HFFc6 (cell line): ENCODE measurements around the gene OR4M1. TPM values are rescaled to one million over a fixed set of nuclear protein-coding genes. Genes with fewer than 3 reads are reported as not detected.
"Not testable (repeated sequence)": the region's sequence is repeated elsewhere in the genome, so short reads cannot be mapped to it uniquely, and the experiment has no call there.

ENCODE experiments used
- DNase-seq: peaks from one replicate; pipeline ENCODE4 v3.0.0-alpha.2; 2018
- H3K27ac Mint-ChIP-seq: 2 replicates; pipeline ENCODE4 v1.8.0; 2020; ENCODE audit warnings: mild to moderate bottlenecking, mixed read lengths
- H3K27me3 Mint-ChIP-seq: 2 replicates; pipeline ENCODE4 v1.8.0; 2021; ENCODE audit warnings: mild to moderate bottlenecking, moderate library complexity, mixed read lengths; ENCODE audit not compliant: insufficient read depth
- H3K36me3 Mint-ChIP-seq: 2 replicates; pipeline ENCODE4 v1.8.0; 2021; ENCODE audit warnings: low read depth, mixed read lengths
- H3K4me1 Mint-ChIP-seq: 2 replicates; pipeline ENCODE4 v1.8.0; 2020; ENCODE audit warnings: low read depth, mixed read lengths
- H3K4me3 Mint-ChIP-seq: 2 replicates; pipeline ENCODE4 v1.8.0; 2020; ENCODE audit warnings: mild to moderate bottlenecking, moderate library complexity, mixed read lengths
- H3K9me3 Mint-ChIP-seq: 2 replicates; pipeline ENCODE4 v1.8.0; 2020; ENCODE audit warnings: mild to moderate bottlenecking, mixed read lengths
- total RNA-seq, 6 experiments: library from RNA; stranded (reverse); fragmentation: NEBNext Ultra II Directional; extraction: Animal tissue kit (Norgen Biotek cat#: 25700); gene quantifications; 2 replicates in 1 of 6; 3 replicates in 5 of 6; pipeline ENCODE4 v1.2.3, GENCODE V29; 2021
- TF ChIP-seq, protein P1 (sequence below): fragments of 200-600 bp; sonication (generic); IDR thresholded peaks from 2 replicates; pipeline ENCODE4 v1.5.0; 2021; ENCODE audit warnings: antibody characterized with exemption, mild to moderate bottlenecking

The OR4M1 gene
- total RNA-seq, 6 experiments from 2014 or later: not detected

DNA sequence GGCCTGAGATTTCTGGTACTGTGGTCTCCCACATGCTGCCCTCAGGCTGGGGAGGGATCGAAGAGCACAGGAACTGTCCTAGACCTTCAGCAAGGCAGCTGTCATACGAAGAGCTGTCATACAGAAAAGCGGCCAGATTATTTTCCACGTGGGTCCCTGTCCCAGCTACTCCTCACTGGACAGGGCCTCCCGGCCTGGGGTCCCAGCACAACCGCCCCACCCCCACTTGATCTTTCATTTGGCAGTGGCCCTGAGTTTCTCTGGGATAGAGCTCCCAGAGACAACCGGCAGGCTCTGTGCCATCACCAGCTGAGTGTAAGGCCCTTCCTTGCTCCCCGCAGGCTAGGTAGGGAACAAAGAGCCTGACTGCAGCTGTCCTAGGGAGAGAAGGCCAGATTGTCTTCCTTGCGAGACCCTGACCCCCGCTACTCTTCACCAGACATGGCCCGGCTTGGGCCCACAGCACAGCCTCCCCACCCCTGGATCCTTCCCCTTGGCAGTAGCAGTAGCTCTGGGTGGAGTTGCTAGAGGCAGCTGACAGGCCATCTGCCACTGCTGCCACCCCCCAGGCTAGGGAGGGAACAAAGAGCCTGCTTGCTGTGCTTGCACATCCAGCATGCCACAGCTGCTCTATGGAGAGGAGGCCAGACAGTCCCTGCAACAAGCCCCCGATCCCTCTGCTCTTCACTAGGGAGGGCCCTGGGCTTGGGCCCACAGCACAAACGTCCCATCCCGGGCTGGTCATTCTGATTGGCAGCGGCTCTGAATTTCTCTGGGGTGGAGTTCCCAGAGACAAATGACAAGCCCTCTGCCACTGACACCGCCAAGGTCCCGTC, 27.2 kb downstream of the OR4M1 start:
- H3K27me3 Mint-ChIP-seq: no peaks in the 10 kb centered on the region; the same call in 1 of the 2 replicates
- peaks cover 28% of the 10 kb centered on the region for H3K9me3 Mint-ChIP-seq
- H3K4me3 Mint-ChIP-seq: no peak overlapping the region
- DNase-seq: no peak
- H3K36me3 Mint-ChIP-seq: no peaks in the 10 kb centered on the region; the same call in 1 of the 2 replicates
- no peak overlapping the region for H3K27ac Mint-ChIP-seq
- TF ChIP-seq, protein P1, sequence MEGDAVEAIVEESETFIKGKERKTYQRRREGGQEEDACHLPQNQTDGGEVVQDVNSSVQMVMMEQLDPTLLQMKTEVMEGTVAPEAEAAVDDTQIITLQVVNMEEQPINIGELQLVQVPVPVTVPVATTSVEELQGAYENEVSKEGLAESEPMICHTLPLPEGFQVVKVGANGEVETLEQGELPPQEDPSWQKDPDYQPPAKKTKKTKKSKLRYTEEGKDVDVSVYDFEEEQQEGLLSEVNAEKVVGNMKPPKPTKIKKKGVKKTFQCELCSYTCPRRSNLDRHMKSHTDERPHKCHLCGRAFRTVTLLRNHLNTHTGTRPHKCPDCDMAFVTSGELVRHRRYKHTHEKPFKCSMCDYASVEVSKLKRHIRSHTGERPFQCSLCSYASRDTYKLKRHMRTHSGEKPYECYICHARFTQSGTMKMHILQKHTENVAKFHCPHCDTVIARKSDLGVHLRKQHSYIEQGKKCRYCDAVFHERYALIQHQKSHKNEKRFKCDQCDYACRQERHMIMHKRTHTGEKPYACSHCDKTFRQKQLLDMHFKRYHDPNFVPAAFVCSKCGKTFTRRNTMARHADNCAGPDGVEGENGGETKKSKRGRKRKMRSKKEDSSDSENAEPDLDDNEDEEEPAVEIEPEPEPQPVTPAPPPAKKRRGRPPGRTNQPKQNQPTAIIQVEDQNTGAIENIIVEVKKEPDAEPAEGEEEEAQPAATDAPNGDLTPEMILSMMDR: no peak
- no peaks in the 10 kb centered on the region for H3K4me1 Mint-ChIP-seq

DNA sequence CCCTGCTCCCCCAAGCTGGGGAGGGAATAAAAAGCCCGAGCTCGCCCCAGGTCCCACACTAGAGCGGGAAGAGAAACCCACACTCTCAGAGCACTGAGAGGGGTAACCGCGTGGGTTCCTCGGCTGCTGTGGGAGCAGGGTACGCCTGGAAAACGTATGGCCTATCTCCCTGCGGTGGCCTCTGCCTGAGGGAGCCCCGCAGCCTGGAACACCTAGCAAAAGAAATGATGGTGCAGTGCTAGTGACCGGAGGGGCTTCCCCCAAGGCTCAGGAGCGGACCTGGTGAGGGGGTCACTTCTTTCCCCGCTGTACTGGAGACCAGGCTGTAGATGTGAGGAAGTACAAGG, 27.8 kb downstream of the OR4M1 start:
- Mint-ChIP-seq H3K9me3 (peaks cover 28% of the 10 kb centered on the region), H3K27me3 (no peaks in the 10 kb centered on the region; the same call in 1 of the 2 replicates), H3K4me3 (no peak overlapping the region), H3K27ac (no peak overlapping the region), H3K36me3 (no peaks in the 10 kb centered on the region; the same call in 1 of the 2 replicates), H3K4me1 (no peaks in the 10 kb centered on the region)
- TF ChIP-seq, protein P1: no peak
- DNase-seq: no peak

DNA sequence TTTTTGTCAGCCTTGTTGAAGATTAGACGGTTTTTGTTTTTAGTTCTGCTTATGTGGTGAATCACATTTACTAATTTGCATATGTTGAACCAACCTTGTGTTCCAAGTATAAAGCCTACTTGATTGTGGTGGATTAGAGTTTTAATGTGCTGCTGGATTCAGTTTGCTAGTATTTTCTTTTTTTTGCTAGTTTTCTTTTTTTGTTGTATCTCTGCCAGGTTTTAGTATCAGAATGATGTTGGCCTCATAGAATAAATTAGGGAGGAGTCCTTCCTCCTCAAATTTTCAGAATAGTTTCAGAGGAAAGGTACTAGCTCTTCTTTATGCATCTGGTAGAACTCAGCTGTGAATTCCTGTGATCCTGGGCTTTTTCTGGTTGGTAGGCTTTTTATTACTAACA, 30.2 kb downstream of the OR4M1 start, which contains the start of gene OR4N2:
OR4N2 (plus strand) TSS at position 301 of the 400 bp plus-strand sequence. CDS start 23,679 bp downstream, outside the sequence.
- not testable (repeated sequence) for DNase-seq, H3K36me3 Mint-ChIP-seq, H3K4me3 Mint-ChIP-seq, H3K27ac Mint-ChIP-seq, H3K27me3 Mint-ChIP-seq, H3K4me1 Mint-ChIP-seq
- H3K9me3 Mint-ChIP-seq: peaks cover 28% of the 10 kb centered on the region

- not testable (repeated sequence) for H3K36me3 Mint-ChIP-seq, DNase-seq, H3K27ac Mint-ChIP-seq, H3K4me3 Mint-ChIP-seq, H3K4me1 Mint-ChIP-seq, H3K27me3 Mint-ChIP-seq
- H3K9me3 Mint-ChIP-seq: peaks cover 31% of the 10 kb centered on the region
These were observed 40.0 kb downstream of the OR4M1 start for GRCh38 chr14:19813171-19813920.

- H3K4me1 Mint-ChIP-seq, H3K27ac Mint-ChIP-seq, DNase-seq, H3K4me3 Mint-ChIP-seq, H3K27me3 Mint-ChIP-seq: not testable (repeated sequence)
- Mint-ChIP-seq H3K36me3 (peaks cover 12% of the 10 kb centered on the region), H3K9me3 (peaks cover 28% of the 10 kb centered on the region)
These were observed 46.6 kb downstream of the OR4M1 start for GRCh38 chr14:19819879-19820278.

- Mint-ChIP-seq H3K9me3 (peaks cover 28% of the 10 kb centered on the region), H3K36me3 (peaks cover 12% of the 10 kb centered on the region)
- not testable (repeated sequence) for H3K4me1 Mint-ChIP-seq, H3K4me3 Mint-ChIP-seq, H3K27me3 Mint-ChIP-seq, H3K27ac Mint-ChIP-seq, DNase-seq
These were observed 47.7 kb downstream of the OR4M1 start for GRCh38 chr14:19821016-19821415.

- H3K36me3 Mint-ChIP-seq: peaks cover 12% of the 10 kb centered on the region
- H3K9me3 Mint-ChIP-seq: peaks cover 28% of the 10 kb centered on the region
- no peak for DNase-seq
- no peak overlapping the region for H3K27ac Mint-ChIP-seq
- TF ChIP-seq, protein P1: no peak
- no peak overlapping the region for H3K4me3 Mint-ChIP-seq
- H3K27me3 Mint-ChIP-seq: no peaks in the 10 kb centered on the region
- H3K4me1 Mint-ChIP-seq: no peaks in the 10 kb centered on the region
These were observed 49.9 kb downstream of the OR4M1 start for GRCh38 chr14:19823178-19823577.
